ENCODE results near the gene PATJ. TPM values are rescaled to one million over a fixed set of nuclear protein-coding genes. Genes with fewer than 3 reads are reported as not detected.

Gene PATJ
- total RNA-seq, 1 donor from 2014 or later = 10.7 TPM

DNA sequence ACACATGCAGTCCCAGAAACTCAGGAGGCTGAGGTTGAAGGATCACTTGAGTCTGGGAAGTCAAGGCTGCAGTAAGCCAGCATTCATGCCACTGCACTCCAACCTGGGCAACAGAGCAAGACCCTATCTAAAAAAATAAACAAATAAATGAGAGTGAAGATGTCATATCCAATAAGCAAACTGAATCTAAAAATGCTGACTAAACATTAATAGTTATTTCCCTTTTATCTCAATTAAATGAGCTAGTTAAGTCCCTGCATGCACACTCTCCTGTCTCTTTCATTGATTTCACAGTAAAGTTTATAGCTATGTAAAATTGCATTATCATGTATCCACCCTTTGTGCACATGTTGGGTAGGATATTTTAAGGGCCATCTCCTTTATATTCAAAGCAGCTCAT is 371.2 kb downstream of the PATJ start:
- no peak for DNase-seq (ENCODE audit: low spot score)
- Mint-ChIP-seq H3K9me3 (ENCODE audit: low read depth) (no peaks in the 10 kb centered on the region), H3K27me3 (ENCODE audit: low read depth) (no peaks in the 10 kb centered on the region), H3K4me1 (ENCODE audit: low read depth) (no peaks in the 10 kb centered on the region), H3K4me3 (ENCODE audit: unreplicated experiment) (no peak overlapping the region), H3K27ac (ENCODE audit: unreplicated experiment) (no peak overlapping the region), H3K36me3 (ENCODE audit: low read depth) (peaks cover 1% of the 10 kb centered on the region)
- TF ChIP-seq CTCF (IDR thresholded peaks at IDR 0.05) = no peak

DNA sequence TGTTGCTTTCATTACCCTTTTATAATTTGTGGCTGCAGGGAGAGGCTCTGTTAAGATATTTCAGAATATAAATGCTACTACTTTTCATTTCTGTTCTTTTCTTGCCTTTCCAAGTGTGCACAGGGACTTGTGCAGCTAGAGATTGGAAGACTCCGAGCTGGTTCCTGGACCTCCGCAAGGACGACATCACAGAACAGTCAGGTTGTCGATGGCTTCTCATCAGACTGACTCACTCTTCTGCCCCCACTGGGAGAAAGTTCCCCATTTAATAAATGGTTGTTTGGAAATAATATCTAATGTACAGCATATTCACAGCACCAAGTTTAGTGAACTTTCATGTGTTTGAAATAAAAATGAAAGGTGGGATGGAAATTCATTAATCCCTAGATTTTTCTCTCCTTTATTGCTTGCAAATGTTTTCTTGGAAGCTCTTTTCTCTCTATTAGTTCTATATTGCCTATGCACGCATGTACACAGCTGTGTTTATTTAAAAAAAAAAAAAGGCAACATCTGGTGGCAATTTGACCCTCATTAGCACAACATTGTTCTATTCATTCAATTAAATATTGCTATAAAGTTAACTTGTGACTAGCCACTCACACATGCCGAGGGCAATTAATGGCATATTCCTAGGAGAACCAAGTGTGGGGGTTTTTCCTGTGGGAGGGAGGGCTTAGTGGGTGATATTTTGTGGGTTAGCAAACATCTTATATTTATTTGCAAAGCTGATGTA is 374.9 kb downstream of the PATJ start:
- H3K9me3 Mint-ChIP-seq (ENCODE audit: low read depth) = no peaks in the 10 kb centered on the region
- no peak overlapping the region for H3K4me3 Mint-ChIP-seq (ENCODE audit: unreplicated experiment)
- no peak overlapping the region for H3K27ac Mint-ChIP-seq (ENCODE audit: unreplicated experiment)
- TF ChIP-seq CTCF (IDR thresholded peaks at IDR 0.05) = no peak
- peaks cover 1% of the 10 kb centered on the region for H3K36me3 Mint-ChIP-seq (ENCODE audit: low read depth)
- H3K4me1 Mint-ChIP-seq (ENCODE audit: low read depth) = peaks cover 4% of the 10 kb centered on the region
- DNase-seq (ENCODE audit: low spot score) = no peak
- H3K27me3 Mint-ChIP-seq (ENCODE audit: low read depth) = no peaks in the 10 kb centered on the region

DNA sequence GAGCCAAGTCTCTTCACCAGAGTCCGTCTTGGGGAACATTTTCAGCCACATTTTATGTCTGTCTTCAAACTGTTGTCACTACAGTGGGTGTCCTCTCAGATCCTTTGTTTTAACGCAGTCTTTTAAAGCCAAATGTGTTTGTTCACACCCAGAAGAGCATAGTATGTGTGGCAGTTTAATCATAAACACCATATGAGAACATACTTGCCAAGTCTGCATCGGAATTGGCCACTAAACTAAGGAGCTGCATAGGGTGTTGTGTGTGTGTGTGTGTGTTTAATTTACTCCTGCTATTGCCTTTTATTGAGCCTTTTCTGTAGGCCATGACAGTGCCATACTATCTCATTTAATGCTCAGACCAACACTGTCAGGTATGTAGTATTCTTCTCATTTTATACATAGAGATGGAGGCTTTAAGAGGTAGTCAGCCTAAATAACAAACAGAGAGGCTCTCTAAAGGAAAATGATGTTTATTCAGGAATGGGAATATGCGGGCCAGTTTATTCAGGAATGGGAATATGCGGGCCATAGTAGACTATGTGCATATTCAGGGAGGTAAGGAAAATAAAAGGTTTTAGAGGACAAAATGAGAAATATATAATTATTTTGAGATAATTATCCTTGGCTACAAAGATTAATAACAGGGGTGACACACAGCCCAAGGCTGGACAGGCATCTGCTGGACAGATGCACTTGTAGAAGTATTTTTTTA is 384.5 kb downstream of the PATJ start:
- Mint-ChIP-seq H3K9me3 (ENCODE audit: low read depth) (no peaks in the 10 kb centered on the region), H3K4me3 (ENCODE audit: unreplicated experiment) (no peak overlapping the region), H3K4me1 (ENCODE audit: low read depth) (peaks cover 8% of the 10 kb centered on the region), H3K36me3 (ENCODE audit: low read depth) (no peaks in the 10 kb centered on the region), H3K27ac (ENCODE audit: unreplicated experiment) (no peak overlapping the region), H3K27me3 (ENCODE audit: low read depth) (no peaks in the 10 kb centered on the region)
- DNase-seq (ENCODE audit: low spot score) = no peak
- no peak for TF ChIP-seq CTCF (IDR thresholded peaks at IDR 0.05)

DNA sequence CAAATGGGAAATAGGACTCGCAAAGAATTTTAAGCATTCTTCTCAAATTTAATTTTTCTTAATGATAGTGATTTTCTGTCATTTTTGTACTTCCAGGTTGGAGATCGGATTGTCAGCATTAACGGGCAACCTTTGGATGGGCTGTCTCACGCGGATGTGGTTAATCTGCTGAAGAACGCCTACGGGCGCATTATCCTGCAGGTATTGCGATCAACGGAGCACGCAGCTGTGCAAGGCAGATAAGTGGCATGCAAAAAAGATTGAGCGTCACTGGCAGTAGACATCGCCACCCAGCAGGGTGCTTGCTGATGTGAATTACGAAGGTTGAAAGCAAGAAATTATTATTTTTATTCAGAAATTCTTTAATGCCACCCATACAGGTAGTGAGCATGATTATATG is 386.5 kb downstream of the PATJ start:
- Mint-ChIP-seq H3K27me3 (ENCODE audit: low read depth) (no peaks in the 10 kb centered on the region), H3K27ac (ENCODE audit: unreplicated experiment) (no peak overlapping the region), H3K36me3 (ENCODE audit: low read depth) (no peaks in the 10 kb centered on the region), H3K4me3 (ENCODE audit: unreplicated experiment) (no peak overlapping the region), H3K4me1 (ENCODE audit: low read depth) (no peaks in the 10 kb centered on the region), H3K9me3 (ENCODE audit: low read depth) (no peaks in the 10 kb centered on the region)
- no peak for TF ChIP-seq CTCF (IDR thresholded peaks at IDR 0.05)
- no peak for DNase-seq (ENCODE audit: low spot score)

GRCh38 chr1:62131093-62131725 is 388.9 kb downstream of the PATJ start:
- Mint-ChIP-seq H3K27me3 (ENCODE audit: low read depth) (no peaks in the 10 kb centered on the region), H3K36me3 (ENCODE audit: low read depth) (no peaks in the 10 kb centered on the region), H3K9me3 (ENCODE audit: low read depth) (no peaks in the 10 kb centered on the region), H3K4me1 (ENCODE audit: low read depth) (no peaks in the 10 kb centered on the region), H3K27ac (ENCODE audit: unreplicated experiment) (no peak overlapping the region), H3K4me3 (ENCODE audit: unreplicated experiment) (no peak overlapping the region)
- DNase-seq (ENCODE audit: low spot score) = no peak
- TF ChIP-seq CTCF (IDR thresholded peaks at IDR 0.05) = peak; percentile 92
